ENCODE data around the gene SPATA31D1.

Gene SPATA31D1

GRCh38 chr9:82012276-82012675 is 23.7 kb downstream of the SPATA31D1 start:
- in situ Hi-C loops (cut with MboI; ENCODE audit: low pct_unique_long_range_greater_than_20kb, low sequenced_read_pairs), result no loop called here
- no peak for DNase-seq

DNA sequence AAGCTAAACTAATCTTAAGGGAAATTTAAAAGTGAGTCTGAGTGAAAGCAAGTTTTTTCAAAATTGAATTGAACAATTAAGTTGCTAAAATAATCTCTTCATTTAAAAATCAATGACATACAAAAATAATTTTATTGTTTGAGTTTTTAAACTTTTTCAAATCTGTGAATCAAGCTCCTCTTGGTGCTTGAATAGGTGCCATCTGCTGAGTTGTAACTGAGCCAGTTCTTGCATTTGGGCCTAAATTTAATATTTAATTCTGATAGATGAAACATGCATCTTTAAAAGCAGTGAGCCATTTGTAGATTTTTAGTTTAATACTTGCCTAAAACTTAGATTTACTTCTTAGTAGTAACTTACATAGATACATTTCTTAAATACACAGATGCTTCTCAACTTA is 31.8 kb downstream of the SPATA31D1 start:
- DNase-seq, result no peak
- in situ Hi-C loops (cut with MboI; ENCODE audit: low pct_unique_long_range_greater_than_20kb, low sequenced_read_pairs), result no loop called here

- peak; percentile 1 for DNase-seq
- in situ Hi-C loops (cut with MboI; ENCODE audit: low pct_unique_long_range_greater_than_20kb, low sequenced_read_pairs), result no loop called here
These were observed 32.6 kb downstream of the SPATA31D1 start for GRCh38 chr9:82021198-82021597.

- DNase-seq, result no peak
- in situ Hi-C loops (cut with MboI; ENCODE audit: low pct_unique_long_range_greater_than_20kb, low sequenced_read_pairs), result no loop called here
These were observed 33.5 kb downstream of the SPATA31D1 start for GRCh38 chr9:82022121-82022520.

- no peak for DNase-seq
- in situ Hi-C loops (cut with MboI; ENCODE audit: low pct_unique_long_range_greater_than_20kb, low sequenced_read_pairs), result no loop called here
These were observed 36.3 kb downstream of the SPATA31D1 start for GRCh38 chr9:82024908-82025307.

DNA sequence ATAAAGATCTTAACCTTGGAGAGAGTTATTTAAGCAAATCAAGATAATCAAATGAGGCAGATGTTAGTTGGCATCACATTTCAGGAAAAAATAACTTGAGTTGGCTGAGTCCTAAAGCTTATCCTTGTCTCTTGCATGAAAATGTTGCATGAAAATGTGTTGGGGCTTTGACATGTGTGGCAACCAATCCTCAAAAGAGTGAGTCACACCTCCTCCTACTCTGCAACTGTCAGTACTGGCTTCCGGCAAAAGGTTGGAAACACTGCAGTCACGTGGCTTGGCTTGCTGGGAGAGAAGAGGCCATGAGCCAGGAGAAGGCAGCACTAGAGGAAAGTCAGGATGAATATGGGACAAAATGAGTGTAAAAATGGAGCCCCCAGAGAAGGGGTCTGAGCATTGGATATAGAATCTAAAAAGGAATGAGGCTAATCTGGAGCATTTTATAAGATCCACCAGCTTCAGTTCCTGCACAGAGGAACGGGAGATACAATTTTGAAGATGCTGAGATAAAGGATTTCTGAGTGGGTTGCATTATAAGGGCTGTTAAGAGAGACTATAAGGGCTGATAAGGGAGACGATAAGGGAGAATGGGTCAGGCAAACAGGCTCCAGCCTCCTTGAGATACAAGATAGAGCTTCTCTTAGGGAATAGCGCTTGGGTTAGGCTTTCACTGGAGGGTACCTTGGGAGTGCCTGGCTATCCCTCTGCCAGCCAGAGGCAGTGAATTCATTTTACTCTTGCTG is 43.1 kb downstream of the SPATA31D1 start:
- in situ Hi-C loops (cut with MboI; ENCODE audit: low pct_unique_long_range_greater_than_20kb, low sequenced_read_pairs), result no loop called here
- DNase-seq, result no peak

DNA sequence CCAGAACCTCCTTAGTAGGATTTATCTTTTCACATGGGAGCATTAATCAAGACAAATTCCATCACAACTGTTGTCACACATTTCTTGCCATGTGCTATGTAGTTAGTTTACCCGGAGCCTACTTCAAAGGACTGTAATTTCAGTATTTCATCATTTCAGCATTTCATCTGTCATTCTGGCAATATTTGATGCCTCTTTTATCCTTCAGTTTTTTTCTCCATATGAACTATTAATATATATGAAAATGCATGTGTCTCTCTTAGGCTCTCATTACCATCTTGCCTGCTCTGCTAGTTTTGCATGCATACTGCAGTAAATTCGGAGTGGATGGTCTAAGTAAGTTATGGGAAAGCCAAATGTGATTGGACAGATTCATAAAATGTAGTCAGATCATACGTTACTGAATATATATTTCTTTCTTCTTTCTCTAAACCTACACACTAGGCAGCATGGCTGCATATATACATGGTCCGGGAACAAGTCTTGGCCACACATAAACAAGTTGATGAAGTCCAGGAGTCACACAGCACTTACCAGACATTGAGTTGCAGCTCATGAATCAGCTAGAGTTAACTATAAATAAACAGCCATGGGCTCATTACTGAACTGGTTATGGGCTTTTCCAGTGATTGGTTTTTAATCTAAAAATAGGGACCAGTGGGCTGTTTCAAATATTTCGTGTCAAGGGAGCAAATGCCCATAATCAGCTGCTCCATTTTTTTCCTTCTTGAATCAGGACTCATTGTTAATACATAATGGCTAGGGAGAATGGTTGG is 46.6 kb downstream of the SPATA31D1 start:
- in situ Hi-C loops (cut with MboI; ENCODE audit: low pct_unique_long_range_greater_than_20kb, low sequenced_read_pairs), result no loop called here
- DNase-seq, result no peak

DNA sequence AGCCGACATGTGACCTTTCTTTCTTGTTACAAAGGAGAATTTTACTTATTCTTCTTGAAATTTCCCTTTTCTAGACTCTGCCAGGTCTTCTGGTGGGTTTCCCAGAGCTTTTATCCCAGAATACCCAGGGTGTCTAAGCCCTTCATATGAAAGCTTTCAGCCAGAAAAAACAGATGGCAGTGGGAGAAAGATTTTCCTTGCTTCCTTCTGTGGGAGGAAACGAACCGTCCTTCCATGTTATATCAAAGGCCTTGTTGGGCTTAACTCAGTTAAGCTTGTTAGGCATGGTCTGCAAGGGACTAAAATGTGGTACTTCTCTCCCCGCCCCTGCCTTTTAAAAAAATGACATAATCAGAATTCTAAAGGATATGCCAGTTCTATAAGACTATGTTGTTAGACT is 47.5 kb downstream of the SPATA31D1 start:
- in situ Hi-C loops (cut with MboI; ENCODE audit: low pct_unique_long_range_greater_than_20kb, low sequenced_read_pairs), result no loop called here
- no peak for DNase-seq

DNA sequence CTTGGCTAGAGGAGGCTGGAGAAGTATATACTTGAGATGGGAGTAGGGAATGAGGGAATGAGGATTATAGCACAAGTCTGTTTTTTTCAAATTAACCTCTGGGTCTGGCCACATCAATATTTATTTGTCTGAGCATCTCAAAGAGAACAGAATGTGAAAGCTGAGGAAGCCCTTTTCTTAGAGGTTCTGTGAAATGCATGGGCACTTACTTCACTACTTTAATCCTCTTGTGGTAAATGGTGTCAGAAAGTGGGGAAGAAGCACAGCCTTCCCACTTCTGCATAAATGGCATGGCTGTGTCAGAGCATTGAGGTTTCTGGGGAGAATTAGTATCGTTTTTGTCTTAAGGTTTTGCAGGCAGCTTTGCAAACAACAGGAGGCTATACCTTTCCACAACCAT is 48.6 kb downstream of the SPATA31D1 start:
- in situ Hi-C loops (cut with MboI; ENCODE audit: low pct_unique_long_range_greater_than_20kb, low sequenced_read_pairs), result no loop called here
- DNase-seq, result no peak

GRCh38 chr9:82038897-82039296 is 50.3 kb downstream of the SPATA31D1 start:
- no peak for DNase-seq
- in situ Hi-C loops (cut with MboI; ENCODE audit: low pct_unique_long_range_greater_than_20kb, low sequenced_read_pairs), result no loop called here

Data from KBM-7 (cell line).